ENCODE data around the gene LINGO4. TPM values are rescaled to one million over a fixed set of nuclear protein-coding genes. Genes with fewer than 3 reads are reported as not detected.
A peak's percentile ranks its signal among the peaks of the same experiment; 100 is the strongest.
"Not testable (repeated sequence)": the region's sequence is repeated elsewhere in the genome, so short reads cannot be mapped to it uniquely, and the experiment has no call there.

The LINGO4 gene
- total RNA-seq, 1 donor from 2014 or later, result under 0.01 TPM

DNA sequence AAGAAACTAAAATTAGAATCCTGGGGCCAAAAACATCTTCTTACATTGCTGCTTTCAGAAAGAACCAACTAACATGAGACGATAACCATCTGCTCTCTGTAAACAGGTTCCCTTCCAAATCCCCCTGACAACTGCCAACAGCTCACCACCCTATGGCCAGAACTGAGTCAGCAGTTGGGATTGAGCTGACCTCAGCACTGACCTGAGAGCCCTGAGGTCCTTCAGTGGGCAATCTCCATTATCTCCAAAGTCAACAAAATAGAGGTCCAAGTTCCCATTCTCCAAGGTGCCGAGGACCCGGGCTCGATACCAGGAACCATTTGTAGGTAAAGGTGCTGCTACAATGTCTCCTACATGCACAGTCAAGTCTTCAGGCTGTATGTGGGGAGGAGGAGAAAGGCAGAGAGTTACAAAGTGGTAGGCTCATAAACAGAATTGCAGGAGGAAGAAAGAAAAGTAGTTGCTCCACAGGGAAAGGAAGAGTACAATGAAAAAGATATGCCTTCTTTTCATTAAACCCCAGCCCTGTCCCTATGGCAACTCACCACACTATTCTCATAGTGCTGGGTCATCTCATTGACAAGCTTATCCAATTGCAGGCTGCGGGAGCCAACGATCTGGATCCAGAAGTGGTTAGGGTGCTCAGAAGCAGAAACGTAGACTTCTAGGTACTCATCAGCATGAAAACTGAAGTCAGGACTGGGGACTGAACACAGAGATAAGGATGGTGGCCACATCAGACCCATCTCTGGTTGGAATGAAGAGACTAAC is 29.1 kb downstream of the LINGO4 start:
- Histone ChIP-seq H3K4me1 (ENCODE audit: control insufficient read depth in 3 of 3, insufficient read depth in 3 of 3, low read length in 3 of 3) (no peaks in the 10 kb centered on the region), H3K36me3 (ENCODE audit: control insufficient read depth in 3 of 3, insufficient read depth in 3 of 3, low read length in 3 of 3) (peaks cover 10 to 48% (median 44%) of the 10 kb centered on the region in 3 donors), H3K27ac (ENCODE audit: low read depth, low read length) (no peak overlapping the region), H3K9me3 (ENCODE audit: control insufficient read depth in 3 of 3, low read length in 3 of 3) (no peaks in the 10 kb centered on the region), H3K27me3 (ENCODE audit: control insufficient read depth in 3 of 3, insufficient read depth in 3 of 3, low read length in 3 of 3) (no peaks in the 10 kb centered on the region), H3K9ac (ENCODE audit: low read depth in 1 of 3, low read length in 3 of 3) (no peak overlapping the region), H3K4me3 (ENCODE audit: low read length in 3 of 3) (no peak overlapping the region)

DNA sequence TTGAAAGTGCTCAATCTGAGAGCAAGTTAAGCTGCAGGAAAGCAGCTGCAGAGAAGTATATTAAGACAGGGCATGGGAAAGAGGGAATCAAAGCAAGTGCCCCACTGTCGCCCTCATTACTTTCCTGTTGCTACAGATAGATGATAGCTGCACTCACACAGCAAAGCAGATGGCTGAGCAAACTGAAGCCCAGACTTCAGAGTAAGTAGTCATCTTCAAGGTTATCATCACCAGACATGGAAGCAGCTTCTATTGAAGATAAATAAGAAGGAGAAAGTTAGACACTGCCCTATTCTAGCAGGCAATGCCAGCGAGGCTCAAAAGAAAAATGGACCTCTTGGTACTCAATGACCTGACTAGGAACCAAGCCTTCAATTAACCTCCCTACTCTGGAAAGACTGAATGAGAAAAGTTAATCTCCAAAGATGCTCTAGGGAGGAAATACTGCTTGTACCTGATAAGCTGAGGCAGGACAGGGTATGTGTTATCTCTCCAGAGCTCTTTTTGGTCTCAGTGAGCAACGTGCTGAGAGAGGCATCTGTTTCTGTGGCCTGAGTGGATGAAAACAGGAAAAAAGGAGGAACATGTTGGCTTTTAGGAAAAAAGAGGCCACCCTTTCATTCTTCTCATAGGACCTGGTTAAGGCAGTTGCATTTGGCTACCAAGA is 30.8 kb downstream of the LINGO4 start:
- no peak overlapping the region for H3K4me3 ChIP-seq (ENCODE audit: low read length in 3 of 3)
- peaks cover 10 to 41% (median 39%) of the 10 kb centered on the region in 3 donors for H3K36me3 ChIP-seq (ENCODE audit: control insufficient read depth in 3 of 3, insufficient read depth in 3 of 3, low read length in 3 of 3)
- H3K27ac ChIP-seq (ENCODE audit: low read depth, low read length), result no peak overlapping the region
- no peaks in the 10 kb centered on the region for H3K9me3 ChIP-seq (ENCODE audit: control insufficient read depth in 3 of 3, low read length in 3 of 3)
- H3K9ac ChIP-seq (ENCODE audit: low read depth in 1 of 3, low read length in 3 of 3), result no peak overlapping the region
- no peaks in the 10 kb centered on the region for H3K27me3 ChIP-seq (ENCODE audit: control insufficient read depth in 3 of 3, insufficient read depth in 3 of 3, low read length in 3 of 3)
- no peaks in the 10 kb centered on the region for H3K4me1 ChIP-seq (ENCODE audit: control insufficient read depth in 3 of 3, insufficient read depth in 3 of 3, low read length in 3 of 3)

- Histone ChIP-seq H3K9me3 (ENCODE audit: control insufficient read depth in 3 of 3, low read length in 3 of 3) (no peaks in the 10 kb centered on the region), H3K4me1 (ENCODE audit: control insufficient read depth in 3 of 3, insufficient read depth in 3 of 3, low read length in 3 of 3) (no peaks in the 10 kb centered on the region), H3K9ac (ENCODE audit: low read depth in 1 of 3, low read length in 3 of 3) (no peak overlapping the region), H3K27me3 (ENCODE audit: control insufficient read depth in 3 of 3, insufficient read depth in 3 of 3, low read length in 3 of 3) (no peaks in the 10 kb centered on the region), H3K4me3 (ENCODE audit: low read length in 3 of 3) (no peak overlapping the region), H3K36me3 (ENCODE audit: control insufficient read depth in 3 of 3, insufficient read depth in 3 of 3, low read length in 3 of 3) (peaks cover 9 to 35% (median 34%) of the 10 kb centered on the region in 3 donors), H3K27ac (ENCODE audit: low read depth, low read length) (no peak overlapping the region)
These were observed 31.5 kb downstream of the LINGO4 start for GRCh38 chr1:151773702-151774101.

DNA sequence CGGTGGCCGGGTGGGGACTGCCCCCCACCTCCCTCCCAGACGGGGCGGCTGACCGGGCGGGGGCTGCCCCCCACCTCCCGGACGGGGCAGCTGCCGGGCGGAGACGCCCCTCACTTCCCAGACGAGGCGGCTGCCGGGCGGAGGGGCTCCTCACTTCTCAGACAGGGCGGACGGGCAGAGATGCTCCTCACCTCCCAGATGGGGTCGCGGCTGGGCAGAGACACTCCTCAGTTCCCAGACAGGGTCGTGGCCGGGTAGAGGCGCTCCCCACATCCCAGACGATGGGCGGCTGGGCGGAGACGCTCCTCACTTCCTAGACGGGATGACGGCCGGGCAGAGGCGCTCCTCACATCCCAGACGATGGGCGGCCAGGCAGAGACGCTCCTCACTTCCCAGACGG is 35.9 kb downstream of the LINGO4 start:
- H3K4me3 ChIP-seq (ENCODE audit: low read length in 3 of 3); H3K9me3 ChIP-seq (ENCODE audit: control insufficient read depth in 3 of 3, low read length in 3 of 3); H3K9ac ChIP-seq (ENCODE audit: low read depth in 1 of 3, low read length in 3 of 3); H3K27ac ChIP-seq (ENCODE audit: low read depth, low read length); H3K4me1 ChIP-seq (ENCODE audit: control insufficient read depth in 3 of 3, insufficient read depth in 3 of 3, low read length in 3 of 3); H3K27me3 ChIP-seq (ENCODE audit: control insufficient read depth in 3 of 3, insufficient read depth in 3 of 3, low read length in 3 of 3): not testable (repeated sequence)
- peaks cover 2 to 11% (median 8%) of the 10 kb centered on the region in 3 donors for H3K36me3 ChIP-seq (ENCODE audit: control insufficient read depth in 3 of 3, insufficient read depth in 3 of 3, low read length in 3 of 3)

DNA sequence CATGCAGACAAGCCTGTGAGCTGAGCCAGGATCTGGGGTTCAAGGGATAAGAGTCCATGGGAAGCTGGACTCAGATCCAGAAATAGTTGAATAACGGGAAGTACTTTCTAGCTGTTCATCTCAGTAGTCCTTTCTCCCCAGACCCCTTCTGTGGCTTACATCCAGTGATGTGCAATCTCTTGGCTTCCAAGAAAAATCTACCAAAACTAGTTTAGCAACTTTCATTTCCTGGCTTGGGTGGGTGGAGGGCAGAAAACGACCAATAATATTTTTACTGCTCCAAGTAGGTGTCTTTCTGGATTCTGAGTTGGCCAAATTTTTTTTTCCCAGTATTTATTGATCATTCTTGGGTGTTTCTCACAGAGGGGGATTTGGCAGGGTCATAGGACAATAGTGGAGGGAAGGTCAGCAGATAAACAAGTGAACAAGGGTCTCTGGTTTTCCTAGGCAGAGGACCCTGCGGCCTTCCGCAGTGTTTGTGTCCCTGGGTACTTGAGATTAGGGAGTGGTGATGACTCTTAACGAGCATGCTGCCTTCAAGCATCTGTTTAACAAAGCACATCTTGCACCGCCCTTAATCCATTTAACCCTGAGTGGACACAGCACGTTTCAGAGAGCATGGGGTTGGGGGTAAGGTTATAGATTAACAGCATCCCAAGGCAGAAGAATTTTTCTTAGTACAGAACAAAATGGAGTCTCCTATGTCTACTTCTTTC is 36.7 kb downstream of the LINGO4 start:
- H3K27me3 ChIP-seq (ENCODE audit: control insufficient read depth in 3 of 3, insufficient read depth in 3 of 3, low read length in 3 of 3); H3K27ac ChIP-seq (ENCODE audit: low read depth, low read length); H3K4me1 ChIP-seq (ENCODE audit: control insufficient read depth in 3 of 3, insufficient read depth in 3 of 3, low read length in 3 of 3); H3K9me3 ChIP-seq (ENCODE audit: control insufficient read depth in 3 of 3, low read length in 3 of 3); H3K4me3 ChIP-seq (ENCODE audit: low read length in 3 of 3); H3K36me3 ChIP-seq (ENCODE audit: control insufficient read depth in 3 of 3, insufficient read depth in 3 of 3, low read length in 3 of 3); H3K9ac ChIP-seq (ENCODE audit: low read depth in 1 of 3, low read length in 3 of 3): not testable (repeated sequence)

DNA sequence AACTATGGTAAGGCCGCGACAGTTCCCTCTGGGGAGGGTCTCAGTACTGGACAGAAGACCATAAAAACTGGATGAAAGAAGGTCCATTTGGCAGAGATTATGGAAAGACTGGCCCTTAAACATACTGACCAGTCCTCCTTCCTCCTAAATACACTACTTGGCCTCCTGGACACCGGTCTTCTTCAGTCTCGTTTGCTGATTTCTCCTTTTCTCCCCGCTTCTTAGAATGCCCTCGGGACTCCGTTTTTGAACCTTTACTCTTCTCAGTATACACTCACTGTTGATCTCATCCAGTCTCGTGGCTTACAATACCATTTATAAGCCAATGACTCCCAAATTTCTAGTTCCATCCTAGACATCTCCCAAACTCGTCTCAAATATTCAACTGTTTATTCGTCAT is 41.2 kb downstream of the LINGO4 start:
- H3K27ac ChIP-seq (ENCODE audit: low read depth, low read length), result peak overlapping the region; percentile 86
- peak overlapping the region; percentile 76 to 90 (median 85) for H3K4me3 ChIP-seq (ENCODE audit: low read length in 3 of 3)

GRCh38 chr1:151762941-151763921 is 42.0 kb downstream of the LINGO4 start, which contains the start of gene MRPL9:
Gene MRPL9, minus strand, starts transcription at chr1:151763496. Its CDS starts 17 bp downstream, at chr1:151763479.
- peaks cover 8 to 11% (median 11%) of the 10 kb centered on the region in 3 donors for H3K4me1 ChIP-seq (ENCODE audit: control insufficient read depth in 3 of 3, insufficient read depth in 3 of 3, low read length in 3 of 3)
- peak within 1 kb of the TSS; percentile 76 to 90 (median 85) for H3K4me3 ChIP-seq (ENCODE audit: low read length in 3 of 3)
- H3K27ac ChIP-seq (ENCODE audit: low read depth, low read length), result peak within 1 kb of the TSS; percentile 86
- peak within 1 kb of the TSS; percentile 75 to 92 (median 75) for H3K9ac ChIP-seq (ENCODE audit: low read depth in 1 of 3, low read length in 3 of 3)
- H3K36me3 ChIP-seq (ENCODE audit: control insufficient read depth in 3 of 3, insufficient read depth in 3 of 3, low read length in 3 of 3), result peaks cover 18 to 31% (median 28%) of the 10 kb centered on the region in 3 donors
- H3K27me3 ChIP-seq (ENCODE audit: control insufficient read depth in 3 of 3, insufficient read depth in 3 of 3, low read length in 3 of 3), result no peaks in the 10 kb centered on the region
- no peaks in the 10 kb centered on the region for H3K9me3 ChIP-seq (ENCODE audit: control insufficient read depth in 3 of 3, low read length in 3 of 3)

More for the DNA sequence above, 41.2 kb downstream of the LINGO4 start:
- no peaks in the 10 kb centered on the region for H3K27me3 ChIP-seq (ENCODE audit: control insufficient read depth in 3 of 3, insufficient read depth in 3 of 3, low read length in 3 of 3)
- peaks cover 17 to 26% (median 24%) of the 10 kb centered on the region in 3 donors for H3K36me3 ChIP-seq (ENCODE audit: control insufficient read depth in 3 of 3, insufficient read depth in 3 of 3, low read length in 3 of 3)
- no peaks in the 10 kb centered on the region for H3K9me3 ChIP-seq (ENCODE audit: control insufficient read depth in 3 of 3, low read length in 3 of 3)
- H3K9ac ChIP-seq (ENCODE audit: low read depth in 1 of 3, low read length in 3 of 3), result peak overlapping the region; percentile 75 to 92 (median 75)
- H3K4me1 ChIP-seq (ENCODE audit: control insufficient read depth in 3 of 3, insufficient read depth in 3 of 3, low read length in 3 of 3), result peaks cover 8 to 11% (median 11%) of the 10 kb centered on the region in 3 donors

DNA sequence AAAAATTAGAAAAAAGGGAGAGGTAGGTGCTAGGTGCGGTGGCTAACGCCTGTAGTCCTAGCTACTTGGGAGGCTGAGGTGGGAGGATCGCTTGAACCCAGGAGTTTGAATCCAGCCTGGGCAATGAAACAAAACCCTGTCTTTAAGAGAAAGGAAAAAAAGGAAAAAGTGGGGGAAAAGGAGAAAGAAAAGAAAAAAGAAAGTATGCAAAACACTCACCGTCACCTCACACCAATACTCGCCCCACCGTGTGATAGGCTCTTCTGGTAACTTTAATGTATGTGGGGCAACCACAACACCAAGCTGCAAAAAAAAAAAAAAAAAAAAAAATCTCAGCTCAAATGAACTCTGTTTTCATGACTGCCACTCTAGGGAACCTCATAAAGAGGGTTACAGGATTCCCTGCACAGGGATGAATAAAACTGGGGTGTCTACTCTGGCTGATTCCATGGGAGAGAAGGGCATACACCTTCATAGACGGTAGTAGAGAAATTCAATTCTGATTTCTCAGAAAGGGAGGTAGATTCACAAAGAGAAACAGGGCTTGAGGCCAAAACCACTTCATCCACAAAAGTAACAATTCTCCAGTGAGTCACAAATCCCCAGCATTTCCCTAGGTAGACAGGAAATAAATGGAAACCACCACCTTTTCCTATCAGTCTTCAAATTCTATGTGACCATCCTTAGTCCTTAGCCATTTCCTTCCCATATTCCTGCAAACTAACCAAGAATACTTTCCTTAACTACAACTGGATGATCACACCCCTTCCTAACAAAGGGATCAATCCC is 44.4 kb downstream of the LINGO4 start:
- Histone ChIP-seq H3K9ac (ENCODE audit: low read depth in 1 of 3, low read length in 3 of 3) (no peak overlapping the region), H3K27me3 (ENCODE audit: control insufficient read depth in 3 of 3, insufficient read depth in 3 of 3, low read length in 3 of 3) (no peaks in the 10 kb centered on the region), H3K4me3 (ENCODE audit: low read length in 3 of 3) (no peak overlapping the region), H3K36me3 (ENCODE audit: control insufficient read depth in 3 of 3, insufficient read depth in 3 of 3, low read length in 3 of 3) (peaks cover 29 to 43% (median 36%) of the 10 kb centered on the region in 3 donors), H3K4me1 (ENCODE audit: control insufficient read depth in 3 of 3, insufficient read depth in 3 of 3, low read length in 3 of 3) (peaks cover 8 to 11% (median 11%) of the 10 kb centered on the region in 3 donors), H3K9me3 (ENCODE audit: control insufficient read depth in 3 of 3, low read length in 3 of 3) (no peaks in the 10 kb centered on the region), H3K27ac (ENCODE audit: low read depth, low read length) (no peak overlapping the region)

Data from skeletal muscle tissue (tissue), 4 donors.